IMR-90 (cell line): ENCODE measurements around the gene USP54.

Source experiments
- CTCF ChIP-seq: conservative IDR thresholded peaks from 2 replicates; pipeline ENCODE4 v1.5.1; 2012; ENCODE audit warnings: mild to moderate bottlenecking, low read depth, low read length, improper control_type of control experiment
- POLR2A ChIP-seq: IDR thresholded peaks from 2 replicates; pipeline ENCODE4 v1.6.1; 2012; ENCODE audit warnings: mild to moderate bottlenecking, low read depth, low read length
- RAD21 ChIP-seq: IDR thresholded peaks from 2 replicates; pipeline ENCODE4 v1.6.1; 2012; ENCODE audit warnings: low read length, improper control_type of control experiment
- RCOR1 ChIP-seq: IDR thresholded peaks from 2 replicates; pipeline ENCODE4 v1.6.1; 2012; ENCODE audit warnings: mild to moderate bottlenecking, low read length, improper control_type of control experiment; ENCODE audit not compliant: insufficient replicate concordance
- SMC3 ChIP-seq: fragments of 150-350 bp; IDR thresholded peaks from 2 replicates; pipeline ENCODE4 v1.6.1; 2016; ENCODE audit warnings: low read depth, mild to moderate bottlenecking, antibody characterized with exemption, low read length, moderate library complexity

GRCh38 chr10:73581918-73582317 lies 9.2 kb downstream of the USP54 start:
- no peak for TF ChIP-seq CTCF
- TF ChIP-seq RAD21 = no peak
- TF ChIP-seq POLR2A = no peak
- no peak for TF ChIP-seq SMC3
- no peak for TF ChIP-seq RCOR1
